IMR-90 (cell line): ENCODE data around the gene TCF25. TPM values are rescaled to one million over a fixed set of nuclear protein-coding genes. Genes with fewer than 3 reads are reported as not detected.
A peak's percentile ranks its signal among the peaks of the same experiment; 100 is the strongest.

Experiments
- ATAC-seq: fragments of 200-7000 bp; cut with Tn5 transposase; 2 replicates; pipeline ENCODE4 v1.9.1; 2020; ENCODE audit warnings: low read depth, mild to moderate bottlenecking, moderate library complexity
- BruUV-seq: library from RNA; stranded (reverse); fragments of 400-500 nt; replicated peaks from 2 replicates; lab custom pipeline; 2021; lab: Mats Ljungman, UMichigan
- CTCF ChIA-PET: fragments of 300-600 bp; formaldehyde crosslinking; extraction: SDS; loops from one replicate; lab custom pipeline; 2021; ENCODE audit warnings: antibody characterized with exemption; lab: Yijun Ruan, JAX
- POLR2A ChIA-PET: fragments of 300-600 bp; sonication (Branson Sonifier 250); formaldehyde crosslinking; loops from one replicate; lab custom pipeline; 2022; ENCODE audit warnings: antibody characterized with exemption; ENCODE audit not compliant: unreplicated experiment; lab: Charles Lee
- DNase-seq: peaks from one replicate; pipeline ENCODE4 v3.0.0; 2013
- H2AFZ ChIP-seq: replicated peaks from 2 replicates; pipeline ENCODE3; 2013; ENCODE audit warnings: low read length, mild to moderate bottlenecking; ENCODE audit not compliant: poor library complexity
- H2AK5ac ChIP-seq: 2 replicates; pipeline ENCODE4 v1.6.1; 2013; ENCODE audit warnings: low read depth, low read length, inconsistent platforms
- H2AK9ac ChIP-seq: replicated peaks from 2 replicates; pipeline ENCODE3; 2013; ENCODE audit warnings: mild to moderate bottlenecking, low read depth, low read length, moderate library complexity; ENCODE audit not compliant: poor library complexity
- H2BK120ac ChIP-seq: 2 replicates; pipeline ENCODE4 v1.6.1; 2013; ENCODE audit warnings: low read depth, low read length, inconsistent platforms
- H2BK15ac ChIP-seq: 3 replicates; pipeline ENCODE4 v1.6.1; 2013; ENCODE audit warnings: low read depth, low read length, inconsistent platforms
- H2BK20ac ChIP-seq: 2 replicates; pipeline ENCODE4 v1.6.1; 2013; ENCODE audit warnings: low read depth, mild to moderate bottlenecking, inconsistent platforms, low read length, moderate library complexity
- H2BK5ac ChIP-seq: 2 replicates; pipeline ENCODE4 v1.6.1; 2013; ENCODE audit warnings: mild to moderate bottlenecking, low read depth, low read length, inconsistent platforms; ENCODE audit not compliant: poor library complexity, severe bottlenecking
- H3K14ac ChIP-seq: replicated peaks from 2 replicates; pipeline ENCODE4 v1.6.1; 2013; ENCODE audit warnings: low read depth, low read length, inconsistent platforms
- H3K18ac ChIP-seq: 2 replicates; pipeline ENCODE4 v1.6.1; 2013; ENCODE audit warnings: low read depth, low read length, control low read depth
- H3K23ac ChIP-seq: 2 replicates; pipeline ENCODE4 v1.6.1; 2013; ENCODE audit warnings: low read depth, low read length, inconsistent platforms
- H3K27ac ChIP-seq: 2 replicates; pipeline ENCODE4 v1.5.1; 2013; ENCODE audit warnings: mild to moderate bottlenecking, control low read depth, low read length; ENCODE audit not compliant: insufficient read depth
- H3K27me3 ChIP-seq: 2 replicates; pipeline ENCODE4 v1.6.1; 2013; ENCODE audit warnings: low read length; ENCODE audit not compliant: control insufficient read depth, insufficient read depth
- H3K36me3 ChIP-seq: 2 replicates; pipeline ENCODE4 v1.6.1; 2013; ENCODE audit warnings: low read length, mixed read lengths; ENCODE audit not compliant: control insufficient read depth, insufficient read depth
- H3K4ac ChIP-seq: 2 replicates; pipeline ENCODE4 v1.6.1; 2013; ENCODE audit warnings: low read depth, low read length, inconsistent platforms
- H3K4me1 ChIP-seq: 2 replicates; pipeline ENCODE4 v1.6.1; 2013; ENCODE audit warnings: low read length, mixed read lengths; ENCODE audit not compliant: control insufficient read depth, insufficient read depth
- H3K4me2 ChIP-seq: 2 replicates; pipeline ENCODE4 v1.6.1; 2013; ENCODE audit warnings: low read depth, mild to moderate bottlenecking, control low read depth, low read length, moderate library complexity
- H3K4me3 ChIP-seq: 2 replicates; pipeline ENCODE4 v1.5.1; 2013; ENCODE audit warnings: low read depth, mild to moderate bottlenecking, control low read depth, low read length, moderate library complexity; ENCODE audit not compliant: insufficient read depth
- H3K56ac ChIP-seq: 2 replicates; pipeline ENCODE4 v1.6.1; 2013; ENCODE audit warnings: low read length, inconsistent platforms; ENCODE audit not compliant: insufficient read depth; ENCODE audit errors: extremely low read depth
- H3K79me1 ChIP-seq, 2 experiments: 2 replicates each; pipeline ENCODE4 v1.6.1; 2013; ENCODE audit warnings: low read length in 2 of 2, inconsistent platforms in 1 of 2, low read depth in 1 of 2
- H3K9ac ChIP-seq: 2 replicates; pipeline ENCODE4 v1.6.1; 2013; ENCODE audit warnings: low read depth, low read length, control low read depth
- H3K9me1 ChIP-seq: 2 replicates; pipeline ENCODE4 v1.6.1; 2013; ENCODE audit warnings: low read length, inconsistent platforms; ENCODE audit not compliant: insufficient read depth
- H3K9me3 ChIP-seq: 2 replicates; pipeline ENCODE4 v1.6.1; 2013; ENCODE audit warnings: low read length; ENCODE audit not compliant: control insufficient read depth, insufficient read depth
- H4K20me1 ChIP-seq: 2 replicates; pipeline ENCODE4 v1.6.1; 2013; ENCODE audit warnings: low read length, inconsistent platforms; ENCODE audit not compliant: insufficient read depth
- H4K5ac ChIP-seq: 2 replicates; pipeline ENCODE4 v1.6.1; 2013; ENCODE audit warnings: mild to moderate bottlenecking, low read depth, low read length, control low read depth
- H4K8ac ChIP-seq, 2 experiments: 2 replicates each; pipeline ENCODE4 v1.6.1; 2013; ENCODE audit warnings: low read depth in 2 of 2, low read length in 2 of 2, control low read depth in 1 of 2, inconsistent platforms in 1 of 2
- H4K91ac ChIP-seq: 2 replicates; pipeline ENCODE4 v1.6.1; 2013; ENCODE audit warnings: low read depth, low read length, inconsistent platforms; ENCODE audit not compliant: insufficient read depth
- BHLHE40 ChIP-seq: fragments of 150-350 bp; IDR thresholded peaks from 2 replicates; pipeline ENCODE4 v1.6.1; 2016; ENCODE audit warnings: mild to moderate bottlenecking, low read depth, low read length
- CEBPB ChIP-seq: IDR thresholded peaks from 2 replicates; pipeline ENCODE4 v1.6.1; 2012; ENCODE audit warnings: low read depth, low read length, improper control_type of control experiment
- CHD1 ChIP-seq: IDR thresholded peaks from 2 replicates; pipeline ENCODE4 v1.6.1; 2012; ENCODE audit warnings: low read depth, low read length, improper control_type of control experiment
- CTCF ChIP-seq: conservative IDR thresholded peaks from 2 replicates; pipeline ENCODE4 v1.5.1; 2012; ENCODE audit warnings: mild to moderate bottlenecking, low read depth, low read length, improper control_type of control experiment
- ELK1 ChIP-seq: fragments of 150-350 bp; IDR thresholded peaks from 2 replicates; pipeline ENCODE4 v1.6.1; 2016; ENCODE audit warnings: low read depth, mild to moderate bottlenecking, low read length, moderate library complexity, borderline replicate concordance
- MAFK ChIP-seq: IDR thresholded peaks from 2 replicates; pipeline ENCODE4 v1.6.1; 2012; ENCODE audit warnings: low read depth, low read length, improper control_type of control experiment
- MAZ ChIP-seq: IDR thresholded peaks from 2 replicates; pipeline ENCODE4 v1.6.1; 2012; ENCODE audit warnings: low read depth, mild to moderate bottlenecking, low read length, improper control_type of control experiment, moderate library complexity, borderline replicate concordance
- MXI1 ChIP-seq: IDR thresholded peaks from 2 replicates; pipeline ENCODE4 v1.6.1; 2012; ENCODE audit warnings: low read depth, mild to moderate bottlenecking, low read length, moderate library complexity, borderline replicate concordance
- NFE2L2 ChIP-seq: fragments of 150-350 bp; IDR thresholded peaks from 2 replicates; pipeline ENCODE4 v1.6.1; 2016; ENCODE audit warnings: low read depth, mild to moderate bottlenecking, low read length
- POLR2A ChIP-seq: IDR thresholded peaks from 2 replicates; pipeline ENCODE4 v1.6.1; 2012; ENCODE audit warnings: mild to moderate bottlenecking, low read depth, low read length
- RAD21 ChIP-seq: IDR thresholded peaks from 2 replicates; pipeline ENCODE4 v1.6.1; 2012; ENCODE audit warnings: low read length, improper control_type of control experiment
- RCOR1 ChIP-seq: IDR thresholded peaks from 2 replicates; pipeline ENCODE4 v1.6.1; 2012; ENCODE audit warnings: mild to moderate bottlenecking, low read length, improper control_type of control experiment; ENCODE audit not compliant: insufficient replicate concordance
- SMC3 ChIP-seq: fragments of 150-350 bp; IDR thresholded peaks from 2 replicates; pipeline ENCODE4 v1.6.1; 2016; ENCODE audit warnings: low read depth, mild to moderate bottlenecking, antibody characterized with exemption, low read length, moderate library complexity
- USF2 ChIP-seq: fragments of 150-350 bp; IDR thresholded peaks from 2 replicates; pipeline ENCODE4 v1.6.1; 2017; ENCODE audit warnings: mild to moderate bottlenecking, antibody characterized with exemption, low read length, low read depth
- WGBS, 2 experiments: methylation state at CpG; one replicate each; pipeline versions ENCODE4 v1.1.5 to v1.1.7; 2013; ENCODE audit warnings: missing lambda C conversion rate in 2 of 2; ENCODE audit not compliant: insufficient read length in 1 of 2; ENCODE audit errors: extremely low coverage in 2 of 2; 5-methylcytosine and 5-hydroxymethylcytosine counted together
- dilution Hi-C: fragments of 300-500 bp; cut with HindIII; formaldehyde crosslinking; loops from one replicate; pipeline ENCODE4 v1.14.3; 2018; ENCODE audit warnings: low sequenced_read_pairs; ENCODE audit not compliant: unreplicated experiment
- in situ Hi-C: fragments of 300-500 bp; cut with MboI; formaldehyde crosslinking; loops from 3 replicates; pipeline ENCODE4 v1.14.3; 2019; ENCODE audit warnings: low sequenced_read_pairs, inconsistent platforms, mixed read lengths
- intact Hi-C: fragments of 100-400 bp; cut with micrococcal nuclease; formaldehyde crosslinking; loops from 2 replicates; pipeline ENCODE4 v1.10.0; 2022
- polyA plus RNA-seq, 3 experiments: library from polyadenylated mRNA; depleted of rRNA; stranded (reverse); fragments of >200 nt; gene quantifications; 2 replicates each; pipeline ENCODE4 v1.2.3, GENCODE V29; 2012; ENCODE audit warnings: low replicate concordance in 1 of 3
- total RNA-seq: library from RNA; depleted of rRNA; stranded (reverse); fragments of >200 nt; gene quantifications from 2 replicates; pipeline ENCODE4 v1.2.3, GENCODE V29; 2012

Gene TCF25
- total and polyA plus RNA-seq, 2 of the 4 experiments (the other 2 are of a cell fraction) = 127 to 184 TPM

- no peak overlapping the region for H2AK9ac ChIP-seq
- no peak overlapping the region for H2BK120ac ChIP-seq
- H3K9me3 ChIP-seq = peaks cover 5% of the 10 kb centered on the region
- H3K18ac ChIP-seq = no peak overlapping the region
- H3K4me1 ChIP-seq = peaks cover 6% of the 10 kb centered on the region
- 0 out of 2 replicates have a peak overlapping the region, but pooled peaks have one; percentile 28 for H3K14ac ChIP-seq
- 66% methylated on average over 9 of the region's 21 CpGs; no CpG with 5 or more reads in 1 of the 2 experiments for WGBS, 2 experiments
- no peaks in the 10 kb centered on the region for H3K27me3 ChIP-seq
- H3K36me3 ChIP-seq = peaks cover 3% of the 10 kb centered on the region; the same call in 1 of the 2 replicates
- peak overlapping the region in 1 of 2 experiments; percentile 58; a peak in 1 of 4 replicates for H4K8ac ChIP-seq
- in situ Hi-C loops (no loop called here), dilution Hi-C loops (no loop called here), intact Hi-C loops (loop anchor here (5.0 kb wide), 1 partner anchor 142 kb away; the partner anchor contains the start of genes VPS9D1 and ZNF276)
- BruUV-seq = no TSS peak
- H3K4me3 ChIP-seq = no peak overlapping the region
- H2BK5ac ChIP-seq = no peak overlapping the region
- ATAC-seq = no peak
- H3K23ac ChIP-seq = no peak overlapping the region
- H3K56ac ChIP-seq = no peak overlapping the region
- ChIA-PET POLR2A (no interaction called here), CTCF (interaction anchor here (0.8 kb wide), 1 partner anchor 9 kb away, joined by 3 read pairs; the partner anchor contains the start of gene TCF25)
- H2BK20ac ChIP-seq = no peak overlapping the region
- no peak overlapping the region; the same call in 1 of the 2 replicates for H3K4ac ChIP-seq
- no peak overlapping the region for H4K91ac ChIP-seq
- H2BK15ac ChIP-seq = no peak overlapping the region
- H3K9me1 ChIP-seq = peaks cover 3% of the 10 kb centered on the region
- H4K5ac ChIP-seq = no peak overlapping the region; the same call in 1 of the 2 replicates
- no peak overlapping the region for H2AFZ ChIP-seq
- H3K27ac ChIP-seq = no peak overlapping the region
- no peak overlapping the region for H3K4me2 ChIP-seq
- no peaks in the 10 kb centered on the region; a peak in 1 of 4 replicates for H3K79me1 ChIP-seq
- no peak overlapping the region for H2AK5ac ChIP-seq
- DNase-seq = peak; percentile 40
- H3K9ac ChIP-seq = no peak overlapping the region
- 0 out of 2 replicates have a peak, but pooled peaks cover 8% of the 10 kb centered on the region for H4K20me1 ChIP-seq
- no peak for TF ChIP-seq POLR2A
- no peak for TF ChIP-seq BHLHE40
- TF ChIP-seq MAFK = no peak
- no peak for TF ChIP-seq CEBPB
- no peak for TF ChIP-seq ELK1
- no peak for TF ChIP-seq USF2
- no peak for TF ChIP-seq RAD21
- TF ChIP-seq RCOR1 = no peak
- no peak for TF ChIP-seq MAZ
- no peak for TF ChIP-seq CHD1
- TF ChIP-seq SMC3 = no peak
- TF ChIP-seq CTCF = no peak
- no peak for TF ChIP-seq MXI1
- no peak for TF ChIP-seq NFE2L2
Observed at GRCh38 chr16:89863741-89864526, 9.5 kb upstream of the TCF25 start.
